ENCODE results near the gene CACNA1I.

DNA sequence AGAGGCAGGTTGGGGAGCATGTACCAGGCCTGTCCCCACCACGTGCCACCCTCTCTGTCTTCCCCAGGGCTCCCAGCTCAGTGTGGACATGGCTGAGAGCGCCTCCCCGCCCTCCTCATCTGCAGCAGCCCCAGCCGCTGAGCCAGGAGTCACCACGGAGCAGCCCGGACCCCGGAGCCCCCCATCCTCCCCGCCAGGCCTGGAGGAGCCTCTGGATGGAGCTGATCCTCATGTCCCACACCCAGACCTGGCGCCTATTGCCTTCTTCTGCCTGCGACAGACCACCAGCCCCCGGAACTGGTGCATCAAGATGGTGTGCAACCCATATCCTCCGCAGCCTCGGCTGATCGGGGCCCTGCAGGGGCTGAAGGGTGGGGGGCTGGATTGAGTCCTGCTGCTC, at the start of gene CACNA1I:
- TF ChIP-seq PKNOX1 (IDR thresholded peaks at IDR 0.05) (no peak), FOXM1 (IDR thresholded peaks at IDR 0.05; ENCODE audit: borderline replicate concordance) (no peak), BHLHE40 (IDR thresholded peaks at IDR 0.05; ENCODE audit: borderline replicate concordance) (no peak)
